NCI-H2196 treated with DMSO at 0.1 percent for 48 hours (cell line): ENCODE results near the gene LECT2.

Experiments used
- DNase-seq: peaks from one replicate; lab custom pipeline; 2025; ENCODE audit not compliant: unreplicated experiment; lab: John Stamatoyannopoulos, UW

LECT2 gene

GRCh38 chr5:135954899-135955298 is at the start of gene LECT2:
LECT2 (minus strand) TSS chr5:135954983; CDS start chr5:135954833, 150 bp downstream.
- DNase-seq: no peak

DNA sequence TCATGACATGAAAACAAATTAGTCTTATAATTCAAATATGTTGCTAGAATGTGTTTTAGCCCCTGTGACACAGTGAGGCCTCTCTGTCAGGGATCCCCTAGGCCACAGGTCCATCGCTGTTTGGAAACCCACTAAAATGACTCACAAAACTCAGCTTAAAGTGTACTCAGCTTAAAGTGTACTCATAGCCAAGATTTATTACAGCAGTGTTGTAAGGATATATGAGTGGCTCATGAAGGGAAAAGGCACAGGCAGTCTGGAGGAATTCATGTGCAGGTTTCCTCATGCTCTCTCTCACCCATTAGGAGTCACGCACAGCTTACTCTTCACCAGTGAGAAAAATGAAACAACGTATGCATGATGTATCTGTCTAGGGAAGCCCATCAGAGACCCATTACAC is 49.7 kb upstream of the LECT2 start:
- no peak for DNase-seq

GRCh38 chr5:136001466-136001981 is 46.7 kb upstream of the LECT2 start:
- DNase-seq: no peak

DNA sequence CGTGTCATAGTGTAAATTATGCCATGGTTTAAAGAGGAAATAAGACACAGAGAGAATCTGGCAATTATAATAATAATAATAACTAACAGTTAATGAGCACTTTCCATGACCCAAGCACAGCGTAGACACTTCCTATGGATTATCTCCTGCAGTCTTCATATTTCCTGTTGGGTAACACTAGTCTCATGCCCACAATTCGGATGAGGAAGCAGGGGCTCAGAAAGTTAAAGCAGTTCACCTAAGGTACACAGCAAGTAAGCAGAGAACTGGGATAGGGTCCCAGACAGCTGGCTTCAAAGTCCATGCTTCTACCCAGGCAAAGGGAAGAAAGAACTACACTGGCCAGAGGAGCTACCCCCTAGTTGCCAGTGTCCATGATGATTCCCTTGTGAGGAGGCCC is 46.1 kb upstream of the LECT2 start:
- DNase-seq: no peak

- no peak for DNase-seq
Observed at GRCh38 chr5:136000147-136000546, 45.4 kb upstream of the LECT2 start.

GRCh38 chr5:135999406-136000139 is 44.8 kb upstream of the LECT2 start:
- no peak for DNase-seq

- DNase-seq: no peak
Observed at GRCh38 chr5:135998889-135999288, 44.1 kb upstream of the LECT2 start.

GRCh38 chr5:135997673-135998335 is 43.0 kb upstream of the LECT2 start:
- DNase-seq: no peak

DNA sequence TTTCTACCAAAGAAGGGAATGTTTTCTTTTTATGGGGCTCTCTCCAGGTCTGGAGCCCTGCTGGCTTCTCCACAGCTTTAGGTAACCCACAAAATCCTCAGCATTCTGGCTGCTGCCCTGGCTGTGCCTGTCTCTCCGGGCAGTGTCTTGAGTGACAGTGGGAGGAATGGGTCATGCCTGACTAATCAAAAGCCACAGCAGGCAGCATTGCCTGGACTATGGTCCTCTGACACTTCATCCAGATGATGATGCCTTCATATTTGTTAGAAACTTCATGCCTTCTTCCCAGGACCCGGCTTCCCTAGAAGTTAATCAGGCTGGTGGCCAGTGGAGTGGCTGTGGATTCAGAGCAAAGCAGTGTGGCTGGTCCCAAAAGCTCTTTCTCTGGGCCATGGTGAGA is 41.8 kb upstream of the LECT2 start:
- DNase-seq: no peak

DNA sequence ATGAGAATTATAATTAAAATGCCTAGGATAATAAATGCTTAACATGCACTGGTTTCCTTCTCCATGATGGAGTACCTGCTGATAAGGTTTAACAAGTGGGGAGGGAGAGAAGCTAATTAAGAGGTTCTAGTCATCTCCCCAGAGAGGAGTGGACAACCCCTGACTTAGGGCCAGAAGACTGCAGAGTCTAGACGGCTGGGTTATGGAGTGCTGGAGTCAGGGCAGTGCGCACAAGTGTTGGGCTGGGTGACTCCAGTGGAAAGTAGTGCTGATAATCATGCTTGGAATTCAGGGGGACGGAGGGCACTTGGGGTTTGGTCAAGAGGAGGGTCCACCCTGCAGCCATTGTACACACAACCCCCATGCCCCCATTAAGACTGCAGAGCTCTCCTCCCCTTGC is 41.2 kb upstream of the LECT2 start:
- no peak for DNase-seq

GRCh38 chr5:135993880-135994636 is 39.3 kb upstream of the LECT2 start:
- no peak for DNase-seq

GRCh38 chr5:135993335-135993879 is 38.6 kb upstream of the LECT2 start:
- no peak for DNase-seq

GRCh38 chr5:135991429-135991828 is 36.6 kb upstream of the LECT2 start:
- no peak for DNase-seq

GRCh38 chr5:135990528-135991255 is 35.9 kb upstream of the LECT2 start:
- DNase-seq: no peak

DNA sequence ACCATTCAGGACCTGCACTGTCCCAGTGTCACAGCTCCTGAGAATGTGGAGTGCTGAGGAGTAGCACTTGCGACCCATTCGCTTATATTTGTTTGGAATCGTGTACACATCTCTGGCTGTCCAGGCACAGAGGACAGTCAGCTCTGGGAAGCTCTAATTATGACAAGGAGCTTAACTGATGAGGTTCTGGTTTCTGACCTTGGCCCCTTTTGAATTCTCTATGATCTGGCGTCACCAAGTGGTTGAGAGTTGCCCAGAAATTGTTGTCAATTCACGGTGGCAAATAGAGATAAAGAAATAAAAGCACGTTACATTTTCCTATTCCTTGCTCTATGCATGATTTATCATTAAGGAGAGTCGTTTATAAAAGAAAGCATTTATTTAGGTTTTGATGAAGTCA is 34.9 kb upstream of the LECT2 start:
- DNase-seq: no peak

- no peak for DNase-seq
Observed at GRCh38 chr5:135988546-135988945, 33.8 kb upstream of the LECT2 start.

- no peak for DNase-seq
Observed at GRCh38 chr5:135986891-135987401, 32.2 kb upstream of the LECT2 start.

DNA sequence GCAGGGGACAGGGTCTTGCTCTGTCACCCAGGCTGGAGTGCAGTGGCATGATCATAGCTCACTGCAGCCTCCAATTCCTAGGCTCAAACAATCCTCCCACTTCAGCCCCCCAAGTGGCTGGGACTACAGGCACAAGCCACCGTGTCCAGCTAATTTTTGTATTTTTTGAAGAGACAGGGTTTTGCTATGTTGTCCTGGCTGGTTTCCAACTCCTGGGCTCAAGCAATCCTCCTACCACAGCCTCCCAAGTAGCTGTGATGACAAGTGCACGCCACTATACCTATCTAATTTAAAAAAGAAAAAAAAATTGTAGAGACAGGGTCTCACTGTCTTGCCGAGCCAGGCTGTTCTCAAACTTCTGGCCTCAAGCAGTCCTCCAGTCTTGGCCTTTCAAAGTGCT is 31.6 kb upstream of the LECT2 start:
- no peak for DNase-seq

- no peak for DNase-seq
Observed at GRCh38 chr5:135985951-135986350, 31.2 kb upstream of the LECT2 start.

- DNase-seq: no peak
Observed at GRCh38 chr5:135980620-135981019, 25.8 kb upstream of the LECT2 start.

GRCh38 chr5:135979510-135979909 is 24.7 kb upstream of the LECT2 start:
- DNase-seq: no peak
